Measurements from ENCODE around the gene TEX13A. TPM values are rescaled to one million over a fixed set of nuclear protein-coding genes. Genes with fewer than 3 reads are reported as not detected.

The TEX13A gene
- polyA plus RNA-seq, 1 of the 3 experiments (the other 2 are of a cell fraction), result 0.03 TPM

- no peaks in the 10 kb centered on the region for H3K9me2 ChIP-seq
- no peaks in the 10 kb centered on the region; the same call in 1 of the 2 replicates for H3K27me3 ChIP-seq (ENCODE audit: insufficient read depth)
- no peak overlapping the region for H2AFZ ChIP-seq (ENCODE audit: low read depth)
- no peaks in the 10 kb centered on the region for H4K20me1 ChIP-seq (ENCODE audit: insufficient read depth)
- TF ChIP-seq FOXM1 (IDR thresholded peaks at IDR 0.05; ENCODE audit: low read depth) (no peak), NRF1 (IDR thresholded peaks at IDR 0.05; ENCODE audit: low read depth, low read length) (no peak), EZH2phosphoT487 (IDR thresholded peaks at IDR 0.05; ENCODE audit: borderline replicate concordance, low read depth) (no peak), NFIC (IDR thresholded peaks at IDR 0.05; ENCODE audit: borderline replicate concordance) (no peak), TEAD4 (IDR thresholded peaks at IDR 0.05; ENCODE audit: borderline replicate concordance, insufficient read depth) (no peak), FOSL2 (IDR thresholded peaks at IDR 0.05; ENCODE audit: borderline replicate concordance, low read depth) (no peak), RCOR1 (IDR thresholded peaks at IDR 0.05; ENCODE audit: low read length) (no peak), CHD2 (IDR thresholded peaks at IDR 0.05; ENCODE audit: low read length, partially characterized antibody) (no peak), GABPA (IDR thresholded peaks at IDR 0.05; ENCODE audit: low read depth) (no peak), MAX (IDR thresholded peaks at IDR 0.05; ENCODE audit: low read depth) (no peak), MXI1 (IDR thresholded peaks at IDR 0.05; ENCODE audit: low read depth, low read length) (no peak), REST (IDR thresholded peaks at IDR 0.05; ENCODE audit: low read depth, low read length) (no peak), MEF2A (IDR thresholded peaks at IDR 0.05; ENCODE audit: borderline replicate concordance, low read depth) (no peak), USF2 (IDR thresholded peaks at IDR 0.05; ENCODE audit: borderline replicate concordance, low read depth, low read length) (no peak), JUND (IDR thresholded peaks at IDR 0.05) (no peak), SMC3 (IDR thresholded peaks at IDR 0.05; ENCODE audit: low read depth, low read length) (no peak)
- DNase-seq, result no peak
- no peaks in the 10 kb centered on the region for H3K4me1 ChIP-seq (ENCODE audit: control insufficient read depth in 1 of 2, insufficient read depth in 2 of 2, low read depth in 1 of 2, low read length in 1 of 2)
- CTCF ChIA-PET, result interaction anchor here (1.4 kb wide), 1 partner anchor 15 kb away, joined by 3 read pairs; no protein-coding TSS in a partner anchor
- H3K79me2 ChIP-seq (ENCODE audit: insufficient read depth), result no peaks in the 10 kb centered on the region
- H3F3A ChIP-seq (replicated peaks; ENCODE audit: insufficient read depth), result no peaks in the 10 kb centered on the region
- no peak overlapping the region for H3K4me3 ChIP-seq (ENCODE audit: low read depth in 2 of 2, low read length in 1 of 2)
- H3K9ac ChIP-seq, result no peak overlapping the region
- H3K4me2 ChIP-seq, result no peak overlapping the region
- no peaks in the 10 kb centered on the region for H3K9me3 ChIP-seq
- H3K27ac ChIP-seq (ENCODE audit: low read depth in 2 of 2, low read length in 1 of 2), result no peak overlapping the region
- H3K36me3 ChIP-seq (replicated peaks in 1 of 2; ENCODE audit: control insufficient read depth in 1 of 2, insufficient read depth in 2 of 2, low read length in 1 of 2), result no peaks in the 10 kb centered on the region
- POLR2A ChIA-PET, result no interaction called here
These were observed 11.1 kb downstream of the TEX13A start for GRCh38 chrX:105209406-105209805.

All from SK-N-SH (cell line).